ENCODE data around the gene CYP20A1. TPM values are rescaled to one million over a fixed set of nuclear protein-coding genes. Genes with fewer than 3 reads are reported as not detected.
"Not testable (repeated sequence)": the region's sequence is repeated elsewhere in the genome, so short reads cannot be mapped to it uniquely, and the experiment has no call there.

Gene CYP20A1
- total RNA-seq, 1 experiment from 2014 or later, result 14.5 TPM

DNA sequence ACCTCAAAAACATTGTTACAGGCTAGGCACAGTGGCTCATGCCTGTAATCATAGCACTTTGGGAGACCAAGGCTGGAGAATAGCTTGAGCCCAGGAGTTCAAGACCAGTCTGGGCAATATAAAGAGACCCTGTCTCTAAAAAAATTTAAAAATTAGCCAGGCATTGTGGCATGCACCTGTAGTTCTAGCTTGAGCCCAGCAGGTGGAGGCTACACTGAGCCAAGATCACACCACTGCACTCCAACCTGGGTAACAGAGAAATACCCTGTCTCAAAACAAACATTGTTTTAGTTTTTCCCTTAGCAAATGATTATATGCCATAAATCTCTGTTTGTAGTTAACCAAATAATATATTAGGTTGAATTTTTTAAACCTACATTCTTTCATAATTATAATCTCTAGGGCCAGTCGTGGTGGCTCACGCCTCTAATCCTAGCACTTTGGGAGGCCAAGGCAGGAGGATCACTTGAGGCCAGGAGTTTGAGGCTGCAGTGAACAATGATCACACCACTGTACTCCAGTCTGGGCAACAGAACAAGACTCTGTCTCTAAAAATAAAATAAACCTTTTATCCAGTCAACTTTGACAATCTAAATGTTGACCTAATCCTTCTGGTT is 13.3 kb upstream of the CYP20A1 start:
- Mint-ChIP-seq H3K4me1 (ENCODE audit: insufficient read depth, unreplicated experiment) (no peaks in the 10 kb centered on the region), H3K36me3 (ENCODE audit: insufficient read depth, unreplicated experiment) (peaks cover 22% of the 10 kb centered on the region), H3K27ac (ENCODE audit: low read depth, unreplicated experiment) (no peak overlapping the region), H3K27me3 (ENCODE audit: insufficient read depth, unreplicated experiment) (no peaks in the 10 kb centered on the region), H3K4me3 (ENCODE audit: unreplicated experiment) (no peak overlapping the region), H3K9me3 (ENCODE audit: unreplicated experiment) (no peaks in the 10 kb centered on the region)
- CTCF ChIA-PET, result interaction anchor here (0.5 to 3.3 kb wide), 20 partner anchors 9 to 703 kb away, joined by 3 to 26 read pairs (median 4); partner anchors contain the start of gene CYP20A1
- intact Hi-C loops (cut with micrococcal nuclease), result loop anchor here (1.0 to 2.0 kb wide), 4 partner anchors 229 to 684 kb away; no protein-coding TSS in a partner anchor
- TF ChIP-seq, protein P1, sequence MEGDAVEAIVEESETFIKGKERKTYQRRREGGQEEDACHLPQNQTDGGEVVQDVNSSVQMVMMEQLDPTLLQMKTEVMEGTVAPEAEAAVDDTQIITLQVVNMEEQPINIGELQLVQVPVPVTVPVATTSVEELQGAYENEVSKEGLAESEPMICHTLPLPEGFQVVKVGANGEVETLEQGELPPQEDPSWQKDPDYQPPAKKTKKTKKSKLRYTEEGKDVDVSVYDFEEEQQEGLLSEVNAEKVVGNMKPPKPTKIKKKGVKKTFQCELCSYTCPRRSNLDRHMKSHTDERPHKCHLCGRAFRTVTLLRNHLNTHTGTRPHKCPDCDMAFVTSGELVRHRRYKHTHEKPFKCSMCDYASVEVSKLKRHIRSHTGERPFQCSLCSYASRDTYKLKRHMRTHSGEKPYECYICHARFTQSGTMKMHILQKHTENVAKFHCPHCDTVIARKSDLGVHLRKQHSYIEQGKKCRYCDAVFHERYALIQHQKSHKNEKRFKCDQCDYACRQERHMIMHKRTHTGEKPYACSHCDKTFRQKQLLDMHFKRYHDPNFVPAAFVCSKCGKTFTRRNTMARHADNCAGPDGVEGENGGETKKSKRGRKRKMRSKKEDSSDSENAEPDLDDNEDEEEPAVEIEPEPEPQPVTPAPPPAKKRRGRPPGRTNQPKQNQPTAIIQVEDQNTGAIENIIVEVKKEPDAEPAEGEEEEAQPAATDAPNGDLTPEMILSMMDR (IDR thresholded peaks at IDR 0.05; ENCODE audit: unreplicated experiment), result peak; percentile 83
- POLR2A ChIA-PET, result interaction anchor here (0.6 to 2.7 kb wide), 2 partner anchors 10 to 13 kb away, joined by 3 to 12 read pairs; partner anchors contain the start of gene CYP20A1
- no TSS peak for BruUV-seq (replicated peaks)
- peak; percentile 41 for DNase-seq (ENCODE audit: unreplicated experiment)

DNA sequence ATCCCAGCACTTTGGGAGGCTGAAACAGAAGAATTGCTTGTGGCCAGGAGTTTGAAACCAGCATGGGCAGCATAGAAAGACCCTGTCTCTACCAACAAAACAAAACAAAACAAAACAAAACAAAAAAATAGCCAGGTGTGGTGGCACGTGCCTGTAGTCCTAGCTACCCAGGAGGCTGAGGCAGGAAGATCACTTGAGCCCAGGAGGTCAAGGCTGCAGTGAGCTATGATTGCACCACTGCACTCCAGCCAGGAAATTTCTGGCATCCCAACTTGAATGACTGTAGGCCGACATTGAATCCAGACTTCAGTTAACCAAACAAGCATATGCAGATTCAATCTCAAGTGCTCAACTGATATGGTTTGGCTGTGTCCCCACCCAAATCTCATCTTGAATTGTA is 9.1 kb upstream of the CYP20A1 start:
- BruUV-seq (replicated peaks); DNase-seq (ENCODE audit: unreplicated experiment); H3K27ac Mint-ChIP-seq (ENCODE audit: low read depth, unreplicated experiment); H3K4me3 Mint-ChIP-seq (ENCODE audit: unreplicated experiment); H3K4me1 Mint-ChIP-seq (ENCODE audit: insufficient read depth, unreplicated experiment); intact Hi-C loops (cut with micrococcal nuclease); H3K9me3 Mint-ChIP-seq (ENCODE audit: unreplicated experiment); H3K27me3 Mint-ChIP-seq (ENCODE audit: insufficient read depth, unreplicated experiment): not testable (repeated sequence)
- H3K36me3 Mint-ChIP-seq (ENCODE audit: insufficient read depth, unreplicated experiment), result peaks cover 11% of the 10 kb centered on the region
- CTCF ChIA-PET, result interaction anchor here (0.6 kb wide), 1 partner anchor 229 kb away, joined by 3 read pairs; no protein-coding TSS in a partner anchor
- POLR2A ChIA-PET, result interaction anchor here (0.8 to 2.2 kb wide), 2 partner anchors 8 to 9 kb away, joined by 3 to 7 read pairs; partner anchors contain the start of gene CYP20A1

- Mint-ChIP-seq H3K27me3 (ENCODE audit: insufficient read depth, unreplicated experiment) (no peaks in the 10 kb centered on the region), H3K4me3 (ENCODE audit: unreplicated experiment) (peak overlapping the region; percentile 86), H3K4me1 (ENCODE audit: insufficient read depth, unreplicated experiment) (peaks cover 14% of the 10 kb centered on the region), H3K36me3 (ENCODE audit: insufficient read depth, unreplicated experiment) (no peaks in the 10 kb centered on the region), H3K27ac (ENCODE audit: low read depth, unreplicated experiment) (no peak overlapping the region), H3K9me3 (ENCODE audit: unreplicated experiment) (no peaks in the 10 kb centered on the region)
- ChIA-PET POLR2A (interaction anchor here (0.6 to 2.8 kb wide), 9 partner anchors 8 to 326 kb away, joined by 3 to 17 read pairs (median 9); partner anchors contain the start of genes ABI2, CARF and WDR12), CTCF (interaction anchor here (0.6 to 5.6 kb wide), 5 partner anchors 9 to 216 kb away, joined by 3 to 26 read pairs (median 3); no protein-coding TSS in a partner anchor)
- BruUV-seq (replicated peaks), result no TSS peak
- intact Hi-C loops (cut with micrococcal nuclease), result loop anchor here (5.0 kb wide), 3 partner anchors 90 to 405 kb away; partner anchors contain the start of genes ABI2, CARF and WDR12
- TF ChIP-seq, protein P1 (IDR thresholded peaks at IDR 0.05; ENCODE audit: unreplicated experiment), result no peak
- DNase-seq (ENCODE audit: unreplicated experiment), result no peak
Observed at GRCh38 chr2:203237346-203238238, 1.2 kb upstream of the CYP20A1 start.

DNA sequence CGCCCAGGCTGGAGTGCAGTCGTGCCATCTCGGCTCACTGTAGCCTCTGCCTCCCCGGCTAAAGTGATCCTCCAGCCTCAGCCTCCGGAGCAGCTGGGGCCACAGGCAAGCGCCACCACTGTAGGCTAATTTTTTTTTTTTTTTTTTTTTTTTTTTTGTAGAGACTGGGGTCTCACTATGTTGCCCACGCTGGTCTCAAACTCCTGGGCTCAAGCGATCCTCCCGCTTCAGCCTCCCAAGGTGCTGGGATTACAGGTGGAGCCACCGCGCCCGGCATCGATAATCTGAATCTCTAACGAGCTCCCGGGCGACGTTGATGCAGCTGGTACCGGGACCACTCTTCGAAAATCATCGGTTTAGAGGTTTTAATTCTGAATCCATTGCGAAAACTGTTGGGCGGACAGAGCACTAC is 520 bp upstream of the CYP20A1 start:
- Mint-ChIP-seq H3K4me1 (ENCODE audit: insufficient read depth, unreplicated experiment) (peaks cover 14% of the 10 kb centered on the region), H3K27ac (ENCODE audit: low read depth, unreplicated experiment) (peak overlapping the region; percentile 96), H3K9me3 (ENCODE audit: unreplicated experiment) (no peaks in the 10 kb centered on the region), H3K36me3 (ENCODE audit: insufficient read depth, unreplicated experiment) (no peaks in the 10 kb centered on the region), H3K4me3 (ENCODE audit: unreplicated experiment) (peak overlapping the region; percentile 86), H3K27me3 (ENCODE audit: insufficient read depth, unreplicated experiment) (no peaks in the 10 kb centered on the region)
- BruUV-seq (replicated peaks), result no TSS peak
- DNase-seq (ENCODE audit: unreplicated experiment), result no peak
- intact Hi-C loops (cut with micrococcal nuclease), result loop anchor here (5.0 kb wide), 3 partner anchors 89 to 406 kb away; partner anchors contain the start of genes ABI2, CARF and WDR12
- TF ChIP-seq, protein P1 (IDR thresholded peaks at IDR 0.05; ENCODE audit: unreplicated experiment), result no peak
- POLR2A ChIA-PET, result interaction anchor here (1.1 to 2.8 kb wide), 8 partner anchors 9 to 327 kb away, joined by 6 to 17 read pairs (median 10); partner anchors contain the start of genes ABI2, CARF and WDR12
- CTCF ChIA-PET, result interaction anchor here (0.6 to 5.6 kb wide), 7 partner anchors 10 to 653 kb away, joined by 3 to 26 read pairs (median 4); partner anchors contain the start of gene RAPH1

Measured in MCF 10A (cell line).